Measurements from ENCODE around the gene AEN. TPM values are rescaled to one million over a fixed set of nuclear protein-coding genes. Genes with fewer than 3 reads are reported as not detected.
A peak's percentile ranks its signal among the peaks of the same experiment; 100 is the strongest.

Gene AEN
- total and polyA plus RNA-seq, 3 donors from 2014 or later, result 22.5 to 32.9 (median 31.0) TPM

DNA sequence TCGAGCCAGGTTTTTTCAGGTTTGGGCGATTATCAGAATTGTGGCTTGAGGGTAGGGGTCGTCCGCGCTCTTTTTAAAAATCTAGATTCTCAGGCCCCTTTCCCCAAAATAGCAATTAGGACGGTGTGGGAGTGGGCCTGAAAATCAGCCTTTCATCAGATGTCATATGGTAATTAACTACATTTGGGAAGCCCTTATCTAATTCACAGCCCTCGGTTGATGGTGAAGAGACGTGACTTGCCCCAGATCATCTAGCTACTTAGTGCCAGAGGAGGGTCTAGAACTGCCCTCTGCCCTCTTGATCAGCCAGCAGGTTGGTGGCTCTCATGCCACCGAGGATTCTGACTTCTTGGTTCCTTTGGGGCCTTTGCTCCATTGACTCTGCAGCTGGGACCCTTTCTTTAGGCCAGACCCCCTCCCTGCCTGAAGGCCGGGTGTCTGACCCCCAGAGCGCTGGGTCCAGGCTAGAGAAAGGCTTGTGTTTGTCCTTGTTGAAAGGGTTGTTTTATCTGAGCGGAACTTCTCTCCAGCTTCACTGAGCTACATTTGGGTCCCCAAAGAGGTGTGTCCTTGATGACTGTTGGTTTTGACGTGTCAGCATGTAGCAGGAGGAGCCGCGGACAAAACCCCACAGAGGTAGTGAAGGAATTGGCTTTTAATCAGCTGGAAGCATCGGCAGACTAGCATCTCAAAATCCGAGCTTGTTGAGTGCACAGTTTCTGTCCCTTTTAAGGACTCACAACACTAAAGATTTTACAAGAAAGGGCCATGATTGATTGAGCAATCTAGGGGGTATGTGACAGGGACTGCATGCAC lies 857 bp downstream of the AEN start:
- Histone ChIP-seq H3K9me3 (no peaks in the 10 kb centered on the region), H3K4me1 (peaks cover 28% of the 10 kb centered on the region), H3K4me3 (peak overlapping the region; percentile 82 to 88), H3K27me3 (no peaks in the 10 kb centered on the region), H3K36me3 (ENCODE audit: low read depth, missing control alignments) (no peaks in the 10 kb centered on the region), H3K27ac (peak overlapping the region; percentile 59 to 81)
- intact Hi-C loops (cut with DNase I; ENCODE audit: low total_unique reads), result no loop called here
- DNase-seq, result no peak
- no peak for TF ChIP-seq POLR2A (IDR thresholded peaks at IDR 0.05)
- TF ChIP-seq, protein P1, sequence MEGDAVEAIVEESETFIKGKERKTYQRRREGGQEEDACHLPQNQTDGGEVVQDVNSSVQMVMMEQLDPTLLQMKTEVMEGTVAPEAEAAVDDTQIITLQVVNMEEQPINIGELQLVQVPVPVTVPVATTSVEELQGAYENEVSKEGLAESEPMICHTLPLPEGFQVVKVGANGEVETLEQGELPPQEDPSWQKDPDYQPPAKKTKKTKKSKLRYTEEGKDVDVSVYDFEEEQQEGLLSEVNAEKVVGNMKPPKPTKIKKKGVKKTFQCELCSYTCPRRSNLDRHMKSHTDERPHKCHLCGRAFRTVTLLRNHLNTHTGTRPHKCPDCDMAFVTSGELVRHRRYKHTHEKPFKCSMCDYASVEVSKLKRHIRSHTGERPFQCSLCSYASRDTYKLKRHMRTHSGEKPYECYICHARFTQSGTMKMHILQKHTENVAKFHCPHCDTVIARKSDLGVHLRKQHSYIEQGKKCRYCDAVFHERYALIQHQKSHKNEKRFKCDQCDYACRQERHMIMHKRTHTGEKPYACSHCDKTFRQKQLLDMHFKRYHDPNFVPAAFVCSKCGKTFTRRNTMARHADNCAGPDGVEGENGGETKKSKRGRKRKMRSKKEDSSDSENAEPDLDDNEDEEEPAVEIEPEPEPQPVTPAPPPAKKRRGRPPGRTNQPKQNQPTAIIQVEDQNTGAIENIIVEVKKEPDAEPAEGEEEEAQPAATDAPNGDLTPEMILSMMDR (IDR thresholded peaks at IDR 0.05), result no peak
- WGBS, 2 donors, result 3 to 12% methylated on average over 17 of the region's 17 CpGs

GRCh38 chr15:88622605-88622975 lies 1.4 kb downstream of the AEN start:
- 29 to 37% methylated on average over 5 of the region's 5 CpGs for WGBS, 2 donors

GRCh38 chr15:88623061-88623460 lies 1.9 kb downstream of the AEN start:
- H3K36me3 ChIP-seq (ENCODE audit: low read depth, missing control alignments), result no peaks in the 10 kb centered on the region
- no peaks in the 10 kb centered on the region for H3K9me3 ChIP-seq
- 86 to 93% methylated on average over 2 of the region's 2 CpGs for WGBS, 2 donors
- H3K4me3 ChIP-seq, result no peak overlapping the region
- TF ChIP-seq, protein P1 (IDR thresholded peaks at IDR 0.05), result no peak
- no peak for TF ChIP-seq POLR2A (IDR thresholded peaks at IDR 0.05)
- DNase-seq, result no peak
- no peak overlapping the region for H3K27ac ChIP-seq
- intact Hi-C loops (cut with DNase I; ENCODE audit: low total_unique reads), result no loop called here
- peaks cover 28% of the 10 kb centered on the region for H3K4me1 ChIP-seq
- H3K27me3 ChIP-seq, result no peaks in the 10 kb centered on the region

More at GRCh38 chr15:88622605-88622975, 1.4 kb downstream of the AEN start:
- Histone ChIP-seq H3K27me3 (no peaks in the 10 kb centered on the region), H3K9me3 (no peaks in the 10 kb centered on the region), H3K4me1 (peaks cover 28% of the 10 kb centered on the region), H3K4me3 (peak overlapping the region; percentile 82 to 88), H3K27ac (peak overlapping the region in 1 of 2 donors; percentile 81), H3K36me3 (ENCODE audit: low read depth, missing control alignments) (no peaks in the 10 kb centered on the region)
- intact Hi-C loops (cut with DNase I; ENCODE audit: low total_unique reads), result no loop called here
- DNase-seq, result no peak
- TF ChIP-seq, protein P1 (IDR thresholded peaks at IDR 0.05), result no peak
- TF ChIP-seq POLR2A (IDR thresholded peaks at IDR 0.05), result no peak

GRCh38 chr15:88623632-88624031 lies 2.5 kb downstream of the AEN start:
- no peaks in the 10 kb centered on the region for H3K36me3 ChIP-seq (ENCODE audit: low read depth, missing control alignments)
- no peak for DNase-seq
- peaks cover 28% of the 10 kb centered on the region for H3K4me1 ChIP-seq
- H3K4me3 ChIP-seq, result no peak overlapping the region
- no peak overlapping the region for H3K27ac ChIP-seq
- intact Hi-C loops (cut with DNase I; ENCODE audit: low total_unique reads), result no loop called here
- no peaks in the 10 kb centered on the region for H3K9me3 ChIP-seq
- TF ChIP-seq, protein P1 (IDR thresholded peaks at IDR 0.05), result no peak
- TF ChIP-seq POLR2A (IDR thresholded peaks at IDR 0.05), result no peak
- WGBS, 2 donors, result 90 to 93% methylated on average over 3 of the region's 3 CpGs
- H3K27me3 ChIP-seq, result no peaks in the 10 kb centered on the region

Data from testis (tissue), 3 donors.